Right cardiac atrium (tissue), 5 donors: Measurements from ENCODE around the gene CRISPLD2. TPM values are rescaled to one million over a fixed set of nuclear protein-coding genes. Genes with fewer than 3 reads are reported as not detected.

Experiments
- ATAC-seq, 2 donors: fragments of 200-7000 bp; cut with Tn5 transposase; one replicate each; pipeline versions ENCODE4 v1.8.0 to v1.9.1; 2020; ENCODE audit warnings: moderate library complexity in 2 of 2, mild to moderate bottlenecking in 1 of 2
- DNase-seq, 3 donors: peaks; one replicate each; pipeline ENCODE4 v3.0.0-alpha.2; 2020
- H3K27ac ChIP-seq: one replicate; pipeline ENCODE4 v1.5.1; 2013; ENCODE audit warnings: mild to moderate bottlenecking, low read length, control low read depth, moderate library complexity
- H3K27me3 ChIP-seq: one replicate; pipeline ENCODE4 v1.6.1; 2013; ENCODE audit not compliant: control insufficient read depth, insufficient read depth
- H3K4me1 ChIP-seq: one replicate; pipeline ENCODE4 v1.6.1; 2013; ENCODE audit warnings: low read length; ENCODE audit not compliant: control insufficient read depth, insufficient read depth
- H3K4me3 ChIP-seq: one replicate; pipeline ENCODE4 v1.5.1; 2013; ENCODE audit warnings: low read length, control low read depth
- H3K9me3 ChIP-seq: one replicate; pipeline ENCODE4 v1.6.1; 2013; ENCODE audit warnings: low read length; ENCODE audit not compliant: control insufficient read depth
- WGBS: extraction: QIAGEN DNeasy Blood & Tissue Kit; methylation state at CpG from one replicate; pipeline ENCODE4 v1.1.7; 2013; 5-methylcytosine and 5-hydroxymethylcytosine counted together
- intact Hi-C, 4 donors: fragments of 100-400 bp; cut with DNase I; formaldehyde crosslinking; loops; one replicate each; pipeline versions ENCODE4 v1.11.0 to v1.14.0; 2022 to 2023
- polyA plus RNA-seq: library from polyadenylated mRNA; stranded (reverse); fragments of 200-250 nt; gene quantifications from one replicate; pipeline ENCODE4 v1.2.3, GENCODE V29; 2013
- total RNA-seq, 4 donors: library from RNA; stranded (reverse); fragmentation: NEBNext Ultra II Directional; extraction: Animal tissue kit (Norgen Biotek cat#: 25700); gene quantifications; one replicate each; pipeline ENCODE4 v1.2.1, GENCODE V29; 2021
- donor health status: healthy with polysubstance abuse.
- donor health status: DM: no; HTN: yes; CAD: no.
- donor health status: DM: no; HTN: no; CAD: no.
- donor health status: DM: no; HTN: yes; CAD: no; lungs with severe emphysema.
- donor health status: DM: yes; HTN: yes; CAD: no.

Gene CRISPLD2
- total and polyA plus RNA-seq, 5 donors = 12.7 to 69.5 (median 26.3) TPM

GRCh38 chr16:84927621-84928591 lies 108.1 kb downstream of the CRISPLD2 start:
- peak; percentile 77 to 96 (median 91) for DNase-seq
- intact Hi-C loops = loop anchor here in 2 of 4 donors (10.0 kb wide), 1 partner anchor 93 kb away; no protein-coding TSS in a partner anchor
- peak overlapping the region; percentile 17 for H3K27ac ChIP-seq
- no peaks in the 10 kb centered on the region for H3K27me3 ChIP-seq
- no peaks in the 10 kb centered on the region for H3K9me3 ChIP-seq
- WGBS = 39% methylated on average over 34 of the region's 34 CpGs
- no peak overlapping the region for H3K4me3 ChIP-seq
- H3K4me1 ChIP-seq = peaks cover 5% of the 10 kb centered on the region
- ATAC-seq = peak; percentile 68 to 73

- 29% methylated on average over 16 of the region's 16 CpGs for WGBS
- Histone ChIP-seq H3K27ac (peak overlapping the region; percentile 17), H3K4me1 (peaks cover 3% of the 10 kb centered on the region), H3K9me3 (no peaks in the 10 kb centered on the region), H3K27me3 (no peaks in the 10 kb centered on the region), H3K4me3 (no peak overlapping the region)
- DNase-seq (peak; percentile 91 to 97 (median 94)), ATAC-seq (peak; percentile 83 to 89)
- intact Hi-C loops = loop anchor here in 2 of 4 donors (10.0 kb wide), 1 partner anchor 94 kb away; no protein-coding TSS in a partner anchor
Measured at GRCh38 chr16:84928679-84929420, 109.1 kb downstream of the CRISPLD2 start.

GRCh38 chr16:84929421-84930297 lies 109.9 kb downstream of the CRISPLD2 start:
- ATAC-seq = no peak
- no peaks in the 10 kb centered on the region for H3K9me3 ChIP-seq
- 60% methylated on average over 36 of the region's 36 CpGs for WGBS
- H3K4me3 ChIP-seq = no peak overlapping the region
- H3K4me1 ChIP-seq = no peaks in the 10 kb centered on the region
- no peaks in the 10 kb centered on the region for H3K27me3 ChIP-seq
- intact Hi-C loops = loop anchor here in 2 of 4 donors (10.0 kb wide), 1 partner anchor 95 kb away; no protein-coding TSS in a partner anchor
- peak in 2 of 3 donors; percentile 57 to 84 for DNase-seq
- peak overlapping the region; percentile 24 for H3K27ac ChIP-seq

- intact Hi-C loops = no loop called here
- H3K9me3 ChIP-seq = no peaks in the 10 kb centered on the region
- ATAC-seq (no peak), DNase-seq (peak in 1 of 3 donors; percentile 18)
- 76% methylated on average over 8 of the region's 8 CpGs for WGBS
- no peak overlapping the region for H3K4me3 ChIP-seq
- no peaks in the 10 kb centered on the region for H3K27me3 ChIP-seq
- H3K27ac ChIP-seq = no peak overlapping the region
- no peaks in the 10 kb centered on the region for H3K4me1 ChIP-seq
Measured at GRCh38 chr16:84930298-84931106, 110.7 kb downstream of the CRISPLD2 start.

DNA sequence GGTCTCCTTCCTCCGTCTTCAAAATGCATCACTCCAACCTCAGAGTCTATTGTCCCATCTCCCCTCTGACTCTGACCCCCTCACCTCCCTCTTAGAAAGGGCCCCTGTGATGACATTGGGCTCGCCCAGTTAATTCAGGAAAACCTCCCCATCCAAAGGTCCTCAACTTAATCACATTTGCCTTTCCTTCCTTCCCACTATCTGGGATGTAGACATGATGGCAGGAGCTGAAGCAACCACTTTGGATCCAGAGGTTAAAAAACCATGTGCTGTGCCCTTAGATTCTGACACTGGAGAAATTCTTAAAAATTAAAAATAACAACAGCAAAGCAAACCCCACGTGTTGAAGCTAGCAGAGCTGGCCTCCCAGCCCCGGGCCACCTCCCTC lies 111.3 kb downstream of the CRISPLD2 start:
- DNase-seq = no peak
- Histone ChIP-seq H3K4me1 (no peaks in the 10 kb centered on the region), H3K27ac (no peak overlapping the region), H3K27me3 (no peaks in the 10 kb centered on the region), H3K9me3 (no peaks in the 10 kb centered on the region), H3K4me3 (no peak overlapping the region)
- WGBS = 95% methylated on average over 4 of the region's 4 CpGs
- intact Hi-C loops = no loop called here
- no peak for ATAC-seq

DNA sequence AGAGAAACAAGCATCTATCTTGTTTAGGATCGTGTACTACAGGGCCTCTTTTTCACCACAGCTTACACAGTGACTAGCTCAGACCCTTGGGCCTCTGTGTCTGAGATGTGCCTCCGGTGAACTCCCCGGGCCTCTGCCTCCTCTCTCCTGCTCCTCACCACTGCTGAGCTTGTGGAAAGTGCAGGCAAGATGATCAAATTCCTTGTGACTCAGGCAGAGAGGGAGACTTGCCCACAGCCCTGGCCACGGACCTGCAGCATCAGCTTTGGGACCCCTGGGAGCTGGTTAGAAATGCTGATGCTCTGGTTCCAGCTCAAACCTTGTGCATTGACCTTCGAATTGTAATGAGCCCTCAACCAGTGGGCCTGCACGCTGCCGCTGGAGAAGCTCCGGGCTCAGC lies 111.7 kb downstream of the CRISPLD2 start:
- DNase-seq = peak in 1 of 3 donors; percentile 21

GRCh38 chr16:84932681-84933080 lies 112.9 kb downstream of the CRISPLD2 start:
- no peak overlapping the region for H3K27ac ChIP-seq
- no peaks in the 10 kb centered on the region for H3K27me3 ChIP-seq
- DNase-seq = peak in 1 of 3 donors; percentile 52
- intact Hi-C loops = no loop called here
- WGBS = 62% methylated on average over 5 of the region's 5 CpGs
- no peaks in the 10 kb centered on the region for H3K9me3 ChIP-seq
- no peak overlapping the region for H3K4me3 ChIP-seq
- no peak for ATAC-seq
- no peaks in the 10 kb centered on the region for H3K4me1 ChIP-seq

More for the DNA sequence above, 111.7 kb downstream of the CRISPLD2 start:
- no peak overlapping the region for H3K27ac ChIP-seq
- 91% methylated on average over 8 of the region's 8 CpGs for WGBS
- no peaks in the 10 kb centered on the region for H3K9me3 ChIP-seq
- no peaks in the 10 kb centered on the region for H3K27me3 ChIP-seq
- intact Hi-C loops = no loop called here
- H3K4me1 ChIP-seq = no peaks in the 10 kb centered on the region
- H3K4me3 ChIP-seq = no peak overlapping the region
- no peak for ATAC-seq

DNA sequence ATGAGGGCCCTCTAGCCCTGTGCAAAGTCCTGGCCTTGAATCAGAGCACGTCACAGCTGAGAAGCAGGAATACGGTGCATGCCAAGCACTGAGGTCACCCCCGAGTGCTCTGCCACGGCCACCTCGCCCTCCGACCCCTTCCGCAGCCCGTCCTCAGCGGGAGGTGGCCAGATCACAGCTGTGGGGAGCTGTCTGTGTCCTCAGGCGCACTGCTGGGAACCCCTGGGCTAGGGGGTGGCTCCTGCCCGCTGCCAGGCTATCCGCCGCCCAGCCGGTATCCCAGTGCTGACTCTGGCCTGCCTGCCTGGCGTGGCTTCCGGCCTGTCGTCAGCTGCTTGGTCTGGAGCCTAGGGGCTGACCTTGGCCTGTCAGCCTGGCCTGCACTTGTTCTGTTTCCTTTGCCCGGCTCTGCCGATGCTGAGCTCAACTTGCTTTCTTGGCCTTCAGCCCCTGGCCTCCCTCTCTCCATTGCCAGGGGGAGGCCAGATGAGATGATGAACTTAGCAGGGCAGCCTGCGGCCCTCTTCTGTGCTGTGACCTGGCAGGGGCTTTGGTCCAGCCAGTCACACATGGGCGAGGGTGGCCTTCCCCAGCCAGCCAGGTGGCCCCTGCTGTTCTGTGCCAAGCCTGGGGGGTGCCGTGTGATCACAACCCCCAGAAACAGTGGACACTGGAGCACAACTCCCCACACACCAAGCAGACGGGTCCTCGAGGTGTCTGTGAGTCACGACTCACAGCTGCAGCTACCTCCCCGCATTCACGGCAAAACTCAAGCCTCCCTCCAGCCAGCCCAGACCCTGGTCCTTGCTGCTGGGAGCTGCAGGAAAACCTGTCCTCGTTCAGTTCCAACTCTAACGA lies 114.2 kb downstream of the CRISPLD2 start:
- intact Hi-C loops = no loop called here
- H3K27ac ChIP-seq = peak overlapping the region; percentile 26
- no peak overlapping the region for H3K4me3 ChIP-seq
- no peaks in the 10 kb centered on the region for H3K9me3 ChIP-seq
- H3K4me1 ChIP-seq = no peaks in the 10 kb centered on the region
- DNase-seq (peak; percentile 87 to 96 (median 94)), ATAC-seq (peak; percentile 92 to 93)
- WGBS = 47% methylated on average over 29 of the region's 29 CpGs
- H3K27me3 ChIP-seq = no peaks in the 10 kb centered on the region
